Fibroblast of skin of back (primary cell): Measurements from ENCODE around the gene ZNF132.
"Not testable (repeated sequence)": the region's sequence is repeated elsewhere in the genome, so short reads cannot be mapped to it uniquely, and the experiment has no call there.

ENCODE experiments used
- DNase-seq: peaks from one replicate; pipeline ENCODE4 v3.0.0-alpha.2; 2013

The ZNF132 gene

DNA sequence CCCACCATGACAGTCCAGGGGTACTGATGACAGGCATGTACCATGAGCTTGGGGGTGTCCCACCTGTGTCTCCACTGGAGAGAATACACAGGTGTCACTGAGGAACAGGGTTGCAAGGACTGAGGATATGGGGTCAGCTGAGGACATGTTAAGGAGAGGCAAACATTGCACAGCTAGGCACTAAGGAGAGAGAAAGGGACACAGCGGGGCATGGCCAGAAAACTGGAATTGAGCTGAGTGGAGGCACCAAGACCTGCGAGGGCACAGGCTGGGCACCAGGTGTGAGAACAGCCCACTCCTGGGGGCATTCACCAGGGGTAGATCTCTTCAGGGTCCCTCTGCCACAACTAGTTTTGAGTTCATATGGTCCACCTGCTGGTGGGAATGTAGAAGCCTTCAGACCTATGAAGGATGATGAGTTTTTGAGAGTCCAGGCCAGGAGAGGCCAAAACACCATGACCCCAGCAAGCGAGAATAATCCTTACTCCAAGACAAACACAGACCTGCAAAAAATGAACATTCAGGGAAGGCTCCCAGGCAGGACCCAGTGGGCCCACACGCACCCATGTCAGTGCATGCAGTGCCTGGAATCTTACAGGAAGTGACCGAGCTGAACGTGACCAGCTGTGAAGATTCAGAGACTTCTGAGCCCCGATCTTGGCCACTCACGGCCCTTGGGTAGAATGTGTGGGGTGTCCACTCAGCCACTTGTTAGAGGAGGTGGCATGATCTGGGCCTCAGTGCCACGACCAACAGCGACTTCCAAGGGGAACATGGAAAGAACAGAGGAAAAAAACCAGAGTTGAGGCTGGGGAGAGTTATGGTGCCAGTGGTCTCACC, 32.9 kb downstream of the ZNF132 start:
- peak; percentile 30 for DNase-seq

- DNase-seq = not testable (repeated sequence)
These were observed 36.0 kb downstream of the ZNF132 start for GRCh38 chr19:58403920-58404478.

DNA sequence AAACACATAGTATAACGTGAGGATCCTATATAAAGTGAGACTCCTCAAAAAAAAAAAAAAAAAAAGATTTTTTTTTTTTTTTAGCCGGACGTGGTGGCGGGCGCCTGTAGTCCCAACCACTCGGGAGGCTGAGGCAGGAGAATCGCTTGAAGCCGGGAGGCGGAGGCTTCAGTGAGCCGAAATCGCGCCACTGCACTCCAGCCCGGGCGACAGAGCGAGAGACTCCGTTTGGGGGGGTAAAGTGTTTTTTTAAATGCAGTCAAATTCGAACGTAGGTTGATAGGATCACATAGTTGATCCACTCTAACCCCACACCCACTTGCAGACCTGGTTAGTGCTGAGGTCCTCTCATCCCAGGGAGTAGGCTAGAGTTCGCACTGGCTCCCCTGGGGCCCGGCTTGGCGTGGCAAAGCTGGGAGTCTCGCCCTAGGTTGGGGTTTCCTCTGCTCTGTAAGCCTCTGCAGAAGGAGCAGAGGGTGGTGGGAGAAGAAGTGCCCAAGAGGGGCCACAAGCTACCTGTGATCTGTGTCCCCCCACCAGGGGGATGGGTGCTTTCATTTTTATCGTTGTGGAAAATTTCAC, 38.0 kb downstream of the ZNF132 start:
- no peak for DNase-seq

GRCh38 chr19:58400916-58401839, 38.8 kb downstream of the ZNF132 start:
- DNase-seq = peak; percentile 99

- no peak for DNase-seq
These were observed 39.5 kb downstream of the ZNF132 start for GRCh38 chr19:58400316-58400915.

DNA sequence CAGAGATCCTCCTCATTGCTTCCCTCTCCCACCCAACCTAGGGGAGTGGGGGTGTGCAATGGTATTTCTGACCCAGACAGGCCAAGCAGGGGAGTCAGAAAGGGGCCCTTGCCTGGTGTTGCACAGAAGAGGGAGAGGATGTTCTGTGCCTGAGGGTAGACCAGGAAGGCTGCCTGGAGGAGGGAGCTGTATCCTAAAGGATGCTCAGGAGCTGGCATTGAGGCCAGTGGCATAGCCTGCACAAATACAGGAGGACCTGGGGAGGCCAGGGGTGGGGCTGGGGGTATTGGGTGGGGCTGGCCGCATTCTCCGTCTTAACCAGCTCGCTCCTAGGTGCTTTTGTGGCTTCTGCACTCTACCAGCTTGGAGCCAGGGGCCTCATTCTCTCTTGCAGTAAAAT, 40.0 kb downstream of the ZNF132 start:
- DNase-seq = no peak

- DNase-seq = no peak
These were observed 41.4 kb downstream of the ZNF132 start for GRCh38 chr19:58398545-58398944.

GRCh38 chr19:58398087-58398486, 41.9 kb downstream of the ZNF132 start:
- no peak for DNase-seq

DNA sequence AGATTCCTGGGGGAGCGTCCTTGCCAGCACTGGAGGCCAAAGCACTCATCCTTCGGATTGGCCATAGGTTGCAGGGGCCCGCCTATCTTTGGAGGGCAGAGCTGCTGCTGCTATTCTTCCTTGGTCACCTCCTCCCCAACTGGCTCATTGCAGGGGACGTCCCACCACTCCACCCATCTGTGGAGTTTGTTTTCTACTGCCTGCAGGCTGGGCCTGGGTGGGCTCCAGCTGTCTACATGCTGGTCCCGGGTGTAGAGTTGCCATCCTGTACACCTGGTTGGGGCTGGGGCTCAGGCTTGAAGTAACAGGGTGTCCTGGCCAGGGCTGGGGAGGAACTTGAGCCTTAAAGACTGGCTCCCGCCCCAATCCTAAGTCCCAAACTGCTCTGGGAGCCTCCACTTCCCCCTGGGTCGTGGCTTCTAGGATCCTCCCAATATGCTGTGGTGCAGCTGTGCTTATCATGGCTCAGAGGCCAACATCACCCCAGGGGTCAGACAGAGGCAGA, 42.4 kb downstream of the ZNF132 start:
- DNase-seq = no peak

- no peak for DNase-seq
These were observed 43.0 kb downstream of the ZNF132 start for GRCh38 chr19:58396691-58397532.

- DNase-seq = no peak
These were observed 43.9 kb downstream of the ZNF132 start for GRCh38 chr19:58395979-58396627.

DNA sequence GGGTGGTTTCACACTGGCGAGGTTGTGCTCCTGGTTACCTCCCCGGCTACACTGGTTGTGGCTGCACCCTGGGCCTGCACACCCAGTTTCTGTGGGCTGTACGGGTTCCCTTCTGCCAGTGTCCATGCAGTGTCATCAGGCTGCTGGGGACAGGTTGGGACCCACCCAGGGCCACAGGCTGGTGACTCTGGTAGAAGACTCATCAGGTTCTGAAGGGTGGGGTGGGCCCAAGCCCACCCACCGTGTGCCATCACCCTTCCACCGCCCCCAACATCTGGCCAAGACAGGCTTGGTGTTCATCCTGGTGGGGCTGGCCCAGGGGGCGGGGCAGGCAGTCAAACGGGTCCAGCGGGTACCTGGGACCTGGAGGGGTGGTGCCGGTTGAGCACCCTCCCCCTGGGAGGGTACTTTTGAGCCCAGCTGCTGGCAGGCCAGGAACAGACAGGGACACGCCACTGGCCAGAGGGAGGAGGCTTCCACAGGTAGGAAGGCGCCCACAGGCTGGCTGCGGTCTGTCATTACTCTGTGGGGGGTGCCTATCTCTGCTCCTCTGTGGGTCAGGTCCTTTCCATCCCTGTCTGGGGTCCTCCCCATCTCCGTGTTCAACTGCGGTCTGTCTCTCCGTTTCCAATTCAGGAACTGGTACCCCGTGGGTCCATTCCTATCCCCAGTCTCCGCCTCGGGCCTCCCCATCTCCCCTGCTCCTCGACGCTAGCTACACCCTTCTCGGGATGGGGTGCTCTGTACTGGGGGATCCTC, 44.6 kb downstream of the ZNF132 start, which contains the start of gene RNF225:
TSS of gene RNF225 (plus strand) at position 437 of the 759 bp plus-strand sequence. CDS start 434 bp downstream, outside the sequence.
- DNase-seq = no peak

DNA sequence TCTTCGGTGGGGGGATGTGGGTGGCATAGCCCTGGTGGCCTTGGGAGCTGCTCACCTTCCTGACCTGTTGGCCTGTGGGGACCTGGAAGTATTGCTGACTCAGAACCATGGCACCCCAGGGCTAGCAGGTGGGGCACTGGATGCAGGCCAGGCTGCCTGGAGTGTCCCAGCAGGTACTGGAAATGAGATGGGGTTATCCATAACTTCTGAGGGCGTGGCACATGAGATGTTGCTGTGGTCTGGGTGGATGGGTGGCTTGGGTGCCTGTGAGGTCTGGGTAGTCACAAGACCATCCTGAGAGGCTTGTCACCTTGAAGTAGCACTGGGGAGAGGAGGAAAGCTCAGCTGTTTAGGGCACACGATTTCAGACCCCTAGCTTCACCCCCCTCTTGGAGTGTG, 45.1 kb downstream of the ZNF132 start:
- DNase-seq = no peak

- DNase-seq = no peak
These were observed 46.3 kb downstream of the ZNF132 start for GRCh38 chr19:58393725-58394033.

- no peak for DNase-seq
These were observed 46.8 kb downstream of the ZNF132 start for GRCh38 chr19:58392945-58393724.

DNA sequence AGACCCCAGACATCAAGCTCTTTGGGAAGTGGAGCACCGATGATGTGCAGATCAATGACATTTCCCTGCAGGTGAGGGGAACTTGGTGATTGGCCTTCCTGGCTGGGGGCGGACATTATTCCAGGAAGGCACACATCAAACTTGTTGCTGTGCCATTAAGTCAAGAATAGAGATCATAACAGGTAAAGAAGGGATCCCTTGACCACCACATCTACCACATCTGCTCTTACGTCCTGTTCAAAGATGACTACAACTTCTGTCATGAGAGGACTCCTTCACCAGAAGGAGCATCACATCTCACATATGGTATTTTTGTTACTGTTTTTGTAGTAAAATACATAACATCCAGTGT, 51.8 kb downstream of the ZNF132 start:
- no peak for DNase-seq

- no peak for DNase-seq
These were observed 52.4 kb downstream of the ZNF132 start for GRCh38 chr19:58387338-58388174.
